ENCODE measurements around the gene MEGF11.

GRCh38 chr15:65877749-65878148 lies 375.8 kb downstream of the MEGF11 start:
- no peak for TF ChIP-seq CTCF (IDR thresholded peaks at IDR 0.05)
- TF ChIP-seq POLR2AphosphoS5 (IDR thresholded peaks at IDR 0.05) = no peak
